Stimulated activated CD4-positive, alpha-beta T cell treated with anti-CD3 and anti-CD28 coated beads, Interleukin-15, amount 100 ng/mL, for 24 hours (primary cell): ENCODE results near the gene ZCCHC14.
"Not testable (repeated sequence)": the region's sequence is repeated elsewhere in the genome, so short reads cannot be mapped to it uniquely, and the experiment has no call there.

ENCODE experiments used
- DNase-seq: peaks from one replicate; pipeline ENCODE4 v3.0.0-alpha.2; 2020

The ZCCHC14 gene

DNA sequence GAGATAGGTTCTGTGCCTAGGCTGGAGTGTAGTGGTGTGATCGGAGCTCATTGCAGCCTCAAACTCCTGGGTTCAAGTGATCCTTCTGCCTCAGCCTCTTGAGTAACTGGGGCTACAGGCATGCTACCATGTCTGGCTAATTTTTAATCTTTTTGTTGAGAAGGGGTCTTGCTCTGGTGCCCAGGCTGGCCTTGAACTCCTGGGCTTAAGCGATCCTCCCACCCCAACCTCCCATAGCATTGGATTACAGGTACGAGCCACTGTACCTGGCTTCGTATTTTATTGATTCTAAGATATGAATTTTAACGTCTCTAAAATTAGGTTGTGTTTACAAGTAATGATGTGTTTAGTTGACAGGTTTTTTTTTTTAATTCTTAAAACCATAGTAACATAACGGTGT, 30.8 kb upstream of the ZCCHC14 start:
- DNase-seq: not testable (repeated sequence)

DNA sequence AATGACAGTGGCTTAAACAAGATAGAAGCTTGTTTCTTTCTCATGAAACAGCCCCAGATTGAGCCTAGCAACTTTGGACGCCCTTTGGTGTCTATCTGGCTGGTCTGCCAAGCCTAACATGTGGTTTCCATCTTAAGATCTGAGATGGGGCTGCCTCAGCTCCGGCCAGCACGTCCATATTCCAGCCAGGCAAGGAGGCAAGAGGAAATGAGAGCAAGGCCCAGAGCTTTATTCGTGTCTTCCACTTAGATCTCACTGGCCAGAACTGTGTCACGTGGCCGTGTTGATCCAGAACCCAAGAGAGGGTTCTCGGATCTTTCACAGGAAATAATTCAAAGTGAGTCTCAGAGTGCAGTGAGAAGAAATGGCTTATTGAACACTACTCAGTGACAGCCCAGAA, 28.9 kb upstream of the ZCCHC14 start:
- not testable (repeated sequence) for DNase-seq

DNA sequence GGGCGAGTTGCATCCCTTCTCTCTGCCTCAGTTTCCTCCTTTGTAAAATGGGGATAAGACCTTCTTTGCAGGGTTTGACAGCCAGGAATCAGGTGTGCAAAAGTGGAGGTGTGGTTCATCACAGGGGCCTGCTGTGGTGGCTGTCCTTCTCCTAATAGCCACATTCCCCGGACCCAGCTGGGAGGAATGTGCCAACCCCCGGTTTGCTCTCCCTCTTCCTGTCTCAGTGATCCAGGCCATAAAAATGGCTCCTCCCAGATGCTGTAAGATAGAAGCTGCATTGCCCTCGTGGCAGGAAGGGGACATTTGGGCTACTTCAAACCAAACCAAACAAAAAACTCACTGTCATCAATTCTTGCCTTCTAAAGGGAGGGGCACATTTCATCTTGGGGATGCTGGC, 26.3 kb upstream of the ZCCHC14 start:
- DNase-seq: not testable (repeated sequence)

DNA sequence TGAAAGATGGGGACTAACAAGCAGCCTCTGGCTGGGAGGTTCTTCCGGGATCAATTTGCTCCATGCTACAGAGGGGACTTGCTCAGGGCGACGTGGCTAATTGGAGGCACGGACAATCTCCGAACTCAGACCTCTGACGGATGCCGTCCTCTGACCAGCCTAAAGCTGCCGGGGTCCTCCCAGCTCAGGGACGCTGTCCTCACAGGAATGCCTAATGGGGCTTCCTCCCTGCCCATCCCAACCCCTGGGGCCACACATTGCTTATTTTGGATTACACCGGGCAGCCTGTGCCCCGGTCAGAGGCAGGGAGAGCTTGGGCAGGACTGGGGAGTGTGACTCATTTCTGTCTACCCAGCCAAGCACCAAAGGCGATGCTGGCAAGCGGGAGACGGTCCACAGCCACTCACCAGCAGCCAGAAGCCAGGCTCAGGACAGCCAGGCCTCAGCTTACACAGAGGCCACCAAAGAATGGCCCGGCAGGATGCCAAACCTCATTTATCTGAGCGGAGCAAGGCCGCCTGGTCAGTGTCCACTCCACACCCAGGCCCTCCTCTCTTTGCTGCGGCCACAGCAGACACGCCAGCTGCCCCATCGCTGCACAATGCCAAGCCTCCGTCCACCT, 25.7 kb upstream of the ZCCHC14 start:
- DNase-seq: not testable (repeated sequence)

DNA sequence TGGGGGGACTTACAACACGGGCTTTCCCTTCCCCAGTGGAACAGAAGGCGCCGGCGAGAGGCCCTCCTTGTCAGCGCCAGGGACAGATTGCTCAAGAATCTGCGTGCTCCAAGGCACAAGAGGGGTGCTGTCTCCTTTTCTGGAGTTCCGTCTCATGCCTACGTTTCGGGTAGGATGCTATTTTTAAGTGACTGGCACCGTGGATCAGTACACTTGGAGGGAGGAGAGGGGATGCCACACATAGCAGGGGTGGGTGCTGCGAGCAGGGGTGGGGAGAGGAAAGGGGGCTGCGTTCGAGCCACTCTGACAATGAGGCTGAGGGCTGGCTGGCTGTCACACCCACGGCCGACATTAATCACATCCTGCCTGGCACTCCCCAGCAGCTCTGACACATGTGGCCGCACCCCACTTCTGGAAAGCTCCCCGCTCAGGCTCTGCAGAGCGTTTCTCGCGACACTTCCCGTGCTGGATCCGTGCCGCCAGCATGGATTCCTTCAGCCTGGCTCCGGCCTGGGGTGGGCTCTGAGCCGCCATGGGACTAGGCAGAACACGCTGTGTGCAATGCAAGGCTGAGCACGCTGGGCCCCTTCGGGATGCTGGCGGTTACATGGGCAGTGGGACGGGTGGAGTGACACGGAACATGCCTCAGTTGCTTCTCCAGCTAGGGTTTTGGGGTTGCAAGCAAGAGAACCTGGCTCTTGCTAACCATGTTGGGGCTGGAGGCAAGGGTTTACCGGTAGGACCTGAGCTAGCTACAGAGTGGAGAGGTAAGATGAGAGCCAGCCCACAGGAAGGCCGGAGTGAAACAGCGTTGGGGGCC, 25.0 kb upstream of the ZCCHC14 start:
- DNase-seq: peak; percentile 11

DNA sequence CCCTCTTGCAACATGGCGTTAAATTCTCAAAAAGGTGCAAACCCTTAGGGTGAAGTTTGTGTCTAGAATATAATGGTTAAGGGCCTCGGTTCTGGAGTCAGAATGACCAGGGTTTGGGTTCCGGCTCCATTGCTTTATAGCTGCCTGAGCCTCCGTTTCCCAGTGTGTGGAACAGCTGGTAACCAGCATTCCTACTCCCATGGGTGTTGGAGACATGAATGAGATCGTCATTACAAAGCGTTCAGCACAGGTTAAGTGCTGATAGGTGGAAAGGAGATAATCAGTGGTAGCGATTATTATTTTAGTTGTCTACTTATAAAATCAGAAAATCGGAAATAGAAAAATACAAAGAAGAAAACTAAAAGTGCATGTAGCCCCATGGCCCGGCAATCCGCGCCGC, 23.5 kb upstream of the ZCCHC14 start:
- DNase-seq: no peak

DNA sequence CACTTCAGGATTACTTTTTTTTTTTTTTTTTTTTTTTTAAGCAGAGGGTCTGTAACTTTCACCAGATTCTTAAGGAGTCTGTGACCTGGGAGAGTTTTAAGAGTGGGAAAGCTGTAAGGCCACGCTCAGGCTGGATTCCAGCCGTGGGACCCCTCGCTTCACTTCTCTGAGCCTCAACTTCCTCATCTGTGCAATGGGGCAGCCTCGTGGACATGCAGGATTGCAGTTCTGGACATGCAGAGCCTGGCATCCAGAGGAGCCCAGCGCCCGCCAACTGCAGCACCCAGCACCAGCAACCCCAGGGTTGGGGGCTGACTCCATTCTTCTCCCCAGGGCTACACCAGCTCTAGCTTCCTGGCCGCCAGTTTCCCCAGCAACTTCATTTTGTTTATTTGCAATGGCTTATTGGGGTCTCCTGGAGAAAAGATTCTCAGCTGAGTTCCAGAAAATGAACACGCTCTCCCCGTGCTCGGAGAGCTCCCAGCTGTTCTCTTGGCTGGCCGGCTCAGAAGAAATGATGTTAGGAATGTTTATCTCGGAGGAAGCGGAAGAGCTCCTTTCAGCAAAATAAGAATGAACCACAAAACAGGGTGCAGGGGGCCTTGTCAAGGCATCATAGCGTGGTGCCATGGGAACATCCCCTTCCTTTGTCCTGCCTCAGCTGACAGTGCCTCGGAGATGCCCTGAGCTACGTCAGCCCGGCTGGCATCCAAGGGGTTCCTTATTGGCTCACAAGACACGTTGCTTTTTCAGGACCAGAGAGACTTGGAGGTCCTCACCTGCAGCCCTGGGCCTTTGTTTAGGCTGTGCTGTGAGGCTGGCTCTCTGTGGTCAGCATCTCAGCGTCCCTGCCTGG, 22.9 kb upstream of the ZCCHC14 start:
- no peak for DNase-seq

DNA sequence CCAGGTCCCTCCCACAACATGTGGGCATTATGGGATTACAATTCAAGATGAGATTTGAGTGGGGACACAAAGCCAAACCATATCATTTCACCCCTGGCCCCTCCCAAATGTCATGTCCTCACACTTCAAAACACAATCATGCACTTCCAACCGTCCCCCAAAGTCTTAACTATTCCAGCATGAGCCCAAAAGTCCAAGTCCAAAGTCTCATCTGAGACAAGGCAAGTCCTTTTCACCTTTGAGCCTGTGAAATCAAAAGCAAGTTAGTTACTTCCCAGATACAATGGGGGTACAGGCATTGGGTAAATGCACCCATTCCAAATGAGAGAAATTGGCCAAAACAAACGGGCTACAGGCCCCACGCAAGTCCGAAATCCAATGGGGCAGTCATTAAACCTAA, 17.0 kb upstream of the ZCCHC14 start:
- DNase-seq: not testable (repeated sequence)

DNA sequence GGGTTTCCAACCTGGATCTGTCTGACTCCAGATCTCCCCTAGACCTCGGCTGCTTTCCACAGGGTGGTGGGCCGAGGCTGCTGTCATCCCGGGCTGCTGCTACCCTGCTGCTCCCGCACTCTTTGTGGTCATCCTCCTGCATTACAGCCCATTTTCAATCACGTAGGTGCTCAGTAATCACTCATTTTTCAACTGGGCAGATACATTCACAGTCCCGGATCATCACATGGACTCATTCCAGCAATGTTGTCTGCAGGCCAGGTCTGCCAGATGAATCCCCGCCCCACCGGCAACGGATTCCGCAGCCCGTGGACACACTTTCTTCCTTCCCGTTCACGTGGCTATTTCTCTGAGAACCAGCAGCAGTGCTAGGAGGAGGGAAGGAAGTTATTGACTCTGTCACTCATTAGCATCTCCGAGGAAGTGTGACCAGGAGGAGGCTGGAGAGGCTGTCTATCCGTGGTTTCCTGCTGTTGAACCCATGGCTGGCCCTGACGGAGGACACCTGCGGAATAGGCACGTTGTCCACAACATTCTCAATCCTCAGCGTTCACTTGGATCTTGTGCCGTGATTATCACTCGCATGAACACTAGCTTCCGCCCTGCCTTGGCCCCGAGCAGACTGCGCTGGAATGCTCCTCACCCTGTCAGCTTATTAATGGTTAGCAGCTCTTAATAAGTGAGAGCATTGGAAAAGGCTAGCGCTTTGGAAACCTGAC, 14.7 kb upstream of the ZCCHC14 start:
- no peak for DNase-seq

DNA sequence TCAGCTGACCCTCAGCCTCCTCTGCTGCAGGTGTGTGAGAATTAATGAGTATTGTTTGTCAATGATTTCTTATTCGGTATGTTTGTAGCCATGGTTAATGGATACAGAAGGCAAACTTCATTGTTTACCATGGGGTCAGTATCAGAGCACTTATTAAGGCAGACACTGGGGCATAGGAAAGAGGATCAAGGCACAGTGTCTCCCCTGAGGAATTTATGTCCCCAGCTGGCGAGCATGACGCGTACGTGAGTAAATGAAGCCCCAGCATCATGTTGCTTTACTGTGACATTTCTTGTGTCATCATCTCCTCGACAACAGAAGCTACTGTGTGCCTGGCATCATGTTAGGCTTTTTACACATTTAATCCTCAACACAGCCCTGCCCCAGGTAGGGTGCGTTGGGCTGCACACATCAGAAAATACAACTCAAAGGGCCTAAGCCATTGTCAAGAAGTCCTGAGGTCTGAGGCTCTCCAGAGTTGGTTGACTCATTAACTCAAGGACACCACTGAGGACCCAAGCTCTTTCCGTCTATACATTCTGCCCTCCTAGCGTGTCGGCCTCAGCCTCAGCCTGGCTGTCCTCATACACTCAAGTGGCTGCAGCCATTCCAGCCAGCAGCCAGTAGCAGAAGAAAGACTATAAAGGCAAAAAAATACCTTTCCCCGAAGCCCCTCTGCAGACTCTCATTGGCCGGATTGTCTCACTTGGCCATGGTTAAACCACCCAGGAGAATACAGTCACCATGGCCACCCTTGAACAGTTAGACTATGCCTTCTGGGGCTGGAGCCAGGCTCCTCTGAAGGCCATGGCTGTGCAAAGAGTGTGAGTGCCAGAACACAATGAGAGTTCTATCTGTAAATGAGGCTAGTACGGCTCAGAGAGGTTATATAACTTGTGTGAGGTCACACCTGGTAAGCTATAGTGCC, 13.9 kb upstream of the ZCCHC14 start:
- DNase-seq: no peak

DNA sequence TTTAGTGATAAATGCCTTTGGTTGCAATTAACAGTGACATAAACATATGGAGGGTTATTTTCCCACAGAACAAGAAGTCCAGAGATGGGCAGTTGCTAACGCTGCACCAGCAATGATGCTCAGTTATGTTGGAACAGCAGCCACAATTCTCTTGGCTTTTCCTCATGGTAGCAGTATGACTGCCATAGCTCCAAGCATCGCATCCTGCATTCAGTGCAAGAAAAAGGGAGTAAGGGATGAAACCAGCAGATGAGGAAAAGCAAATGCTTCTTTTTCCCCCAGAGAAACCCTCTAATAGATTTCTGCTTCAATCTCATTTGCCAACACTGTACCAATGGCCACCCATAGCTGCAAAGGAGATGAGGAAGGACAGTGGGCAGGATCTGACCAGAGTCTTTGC, 13.0 kb upstream of the ZCCHC14 start:
- DNase-seq: no peak

DNA sequence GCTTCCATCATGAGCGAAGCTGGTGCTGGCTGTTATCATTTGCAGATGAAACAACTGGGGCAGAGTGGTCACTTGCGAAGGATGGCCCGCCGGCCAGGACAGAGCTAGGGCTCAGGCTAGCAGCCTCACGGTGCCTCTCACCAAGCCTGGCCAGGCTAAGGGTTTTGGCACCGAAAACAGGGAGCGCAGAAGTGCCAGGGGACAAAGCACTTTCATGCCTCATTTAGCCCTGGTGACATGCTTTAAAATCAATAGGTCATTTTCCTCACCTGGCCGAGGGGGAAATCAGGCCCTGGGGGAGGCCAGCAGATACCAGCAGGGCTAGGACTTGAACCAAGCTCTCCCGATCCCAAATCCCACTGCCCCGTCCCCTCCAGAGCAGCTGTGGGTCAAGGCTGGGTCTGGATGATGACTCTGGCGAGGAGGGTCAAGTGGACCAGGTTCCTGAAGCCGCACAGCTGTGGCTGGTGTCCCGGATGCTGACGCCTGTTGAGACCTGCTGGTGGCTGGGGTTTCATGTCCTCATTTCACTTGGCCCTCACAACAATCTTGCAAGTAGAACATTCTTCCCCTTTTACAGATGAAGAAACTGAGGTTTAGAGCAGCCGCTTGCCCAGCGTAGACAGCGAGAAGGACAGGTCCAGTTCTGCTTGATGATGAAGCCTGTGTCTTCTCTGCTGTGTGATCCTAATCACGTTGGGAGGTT, 10.6 kb upstream of the ZCCHC14 start:
- not testable (repeated sequence) for DNase-seq

DNA sequence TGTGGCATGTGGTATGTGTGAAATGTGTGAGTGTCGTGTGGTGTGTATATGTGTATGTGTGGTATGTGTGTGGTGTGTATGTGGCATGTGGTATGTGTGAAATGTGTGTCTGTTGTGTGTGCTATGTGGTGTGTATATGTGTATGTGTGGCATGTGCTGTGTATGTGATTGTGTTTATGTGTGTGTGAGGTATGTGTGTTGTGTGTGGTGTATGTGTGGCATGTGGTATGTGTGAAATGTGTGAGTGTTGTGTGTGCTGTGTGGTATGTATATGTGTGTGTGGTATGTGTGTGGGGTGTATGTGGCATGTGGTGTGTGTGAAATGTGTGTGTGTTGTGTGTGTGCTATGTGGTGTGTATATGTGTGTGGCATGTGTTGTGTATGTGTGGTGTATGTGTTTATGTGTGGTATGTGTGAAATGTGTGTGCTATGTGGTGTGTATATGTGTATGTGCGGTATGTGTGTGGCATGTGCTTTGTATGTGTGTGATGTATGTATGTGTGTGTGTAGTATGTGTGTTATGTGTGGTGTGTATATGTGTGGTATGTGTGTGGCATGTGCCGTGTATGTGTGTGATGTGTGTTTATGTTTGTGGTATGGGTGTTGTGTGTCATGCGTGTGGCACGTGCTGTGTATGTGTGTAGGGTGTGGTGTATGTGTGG, 9.6 kb upstream of the ZCCHC14 start:
- DNase-seq: no peak

DNA sequence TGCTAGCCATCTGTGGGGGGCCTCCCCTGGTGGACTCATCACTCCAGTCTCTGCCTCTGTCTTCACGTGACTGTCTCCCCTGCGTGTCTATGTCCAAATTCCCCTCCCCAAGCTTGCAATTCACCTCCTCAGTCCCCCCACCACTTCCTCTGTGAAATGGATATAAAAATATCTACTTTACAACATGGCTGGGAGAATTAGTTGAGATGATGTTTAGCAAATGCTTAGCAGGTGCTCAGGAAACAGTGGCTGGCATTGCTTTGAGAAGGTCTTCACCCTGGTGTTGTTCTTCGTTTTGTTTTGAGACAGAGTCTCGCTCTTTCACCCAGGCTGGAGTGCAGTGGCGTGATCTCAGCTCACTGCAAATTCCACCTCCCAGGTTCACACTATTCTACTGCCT, 8.3 kb upstream of the ZCCHC14 start:
- no peak for DNase-seq

DNA sequence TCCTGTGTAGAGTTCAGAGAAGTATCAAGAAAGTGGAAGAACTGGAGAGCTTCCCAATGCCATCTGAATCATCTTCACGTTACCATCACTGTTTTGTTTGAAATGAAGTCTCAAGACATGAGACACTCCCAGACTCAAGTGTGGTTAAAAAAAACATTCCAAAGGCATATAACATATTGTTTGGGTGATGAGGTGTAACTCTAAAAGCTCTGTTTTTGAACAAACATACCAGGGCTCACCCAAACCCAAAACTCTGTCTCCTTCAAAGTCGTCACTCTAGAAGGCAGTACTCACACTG, 6.3 kb upstream of the ZCCHC14 start:
- DNase-seq: no peak

DNA sequence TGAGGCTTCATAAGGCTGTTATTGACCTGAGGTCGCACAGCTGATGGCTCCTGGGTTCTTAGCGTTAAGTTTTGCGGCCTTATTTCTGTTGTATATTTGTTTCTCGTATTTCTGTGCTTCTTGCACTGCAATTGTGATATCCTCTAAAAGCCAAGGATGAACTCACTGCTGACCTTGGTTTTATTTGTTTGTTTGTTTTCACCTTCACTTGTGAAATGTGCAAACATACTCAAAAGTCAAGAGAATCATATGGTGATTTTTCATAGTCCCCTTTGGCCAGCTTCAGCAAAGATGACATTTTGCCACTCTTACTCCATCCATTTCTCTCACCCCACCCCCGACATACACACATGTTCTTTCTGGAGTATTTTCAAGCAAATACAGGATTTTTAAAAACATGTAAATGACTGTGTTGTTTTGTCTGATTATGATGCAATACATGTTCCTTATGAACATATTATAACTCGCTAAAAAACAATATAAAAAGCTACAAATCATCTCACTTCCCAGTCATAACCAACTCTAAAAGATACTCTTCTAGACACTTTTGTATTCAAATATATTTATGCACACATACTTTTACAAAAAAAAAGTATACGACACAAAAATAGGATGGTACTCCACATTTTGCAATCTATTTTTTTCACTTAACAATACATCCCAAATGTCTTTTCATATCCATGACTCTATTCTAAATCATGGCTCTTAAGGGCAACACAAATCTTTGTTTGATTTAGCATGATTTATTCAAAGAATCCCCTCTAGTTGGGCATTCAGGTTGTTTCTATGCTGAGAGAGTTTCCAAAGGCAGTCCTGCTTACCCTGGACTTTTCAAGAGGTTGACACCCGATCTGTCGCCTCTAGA, 5.7 kb upstream of the ZCCHC14 start:
- DNase-seq: no peak

DNA sequence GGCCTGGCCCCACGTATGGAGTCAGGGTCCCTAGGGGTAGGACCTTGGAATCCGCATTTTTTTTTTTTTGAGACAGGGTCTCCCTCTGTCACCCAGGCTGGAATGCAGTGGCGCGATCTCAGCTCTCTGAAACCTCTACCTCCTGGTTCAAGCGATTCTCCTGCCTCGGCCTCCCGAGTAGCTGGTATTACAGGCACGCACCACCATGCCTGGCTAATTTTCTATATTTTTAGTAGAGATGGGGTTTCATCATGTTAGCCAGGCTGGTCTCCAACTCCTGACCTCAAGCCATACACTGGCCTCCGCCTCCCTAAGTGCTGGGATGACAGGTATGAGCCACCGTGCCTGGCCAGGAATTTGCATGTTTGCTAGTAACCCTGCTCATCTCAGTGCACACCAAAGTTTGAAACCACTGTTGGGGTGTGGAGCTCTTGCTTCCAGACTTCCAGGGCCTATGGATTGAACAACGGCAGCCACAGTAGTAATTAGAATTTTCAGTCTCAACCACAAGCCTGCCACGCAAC, 5.0 kb upstream of the ZCCHC14 start:
- DNase-seq: not testable (repeated sequence)

DNA sequence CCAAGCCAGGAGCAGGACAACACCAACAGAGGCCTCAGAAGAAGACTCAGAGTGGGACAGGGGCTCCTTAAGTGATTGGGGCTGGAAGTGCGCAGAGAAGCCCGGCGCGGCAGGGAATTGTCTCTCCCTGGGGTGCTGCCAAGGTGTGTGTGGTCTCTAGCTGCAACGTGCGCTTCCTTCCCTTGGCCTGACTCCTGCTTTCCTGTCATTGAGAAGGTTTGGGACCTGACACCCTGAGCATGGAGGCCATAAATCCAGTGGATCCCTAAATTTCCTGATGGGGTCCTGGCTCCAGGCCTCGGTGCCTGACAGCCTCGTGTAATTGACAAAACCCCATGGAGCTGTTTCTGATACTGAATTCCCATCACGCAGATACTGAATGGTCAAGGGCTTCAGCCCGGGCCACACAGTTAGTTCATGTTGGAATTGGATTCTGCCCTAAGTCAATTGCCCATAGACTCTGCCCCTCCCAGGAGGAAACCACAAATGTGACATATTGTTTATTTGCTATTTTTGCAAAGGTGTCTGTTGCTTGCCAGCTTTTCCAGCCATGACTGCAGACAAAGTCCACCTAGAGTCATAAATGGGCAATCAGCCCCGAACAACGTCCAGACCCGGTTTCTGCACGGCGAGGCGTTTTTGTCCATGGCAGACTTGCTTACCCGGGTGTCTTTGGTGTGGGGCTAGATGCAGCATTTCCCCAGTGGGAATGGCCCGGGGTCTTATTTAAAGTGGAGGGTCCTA, 4.4 kb upstream of the ZCCHC14 start:
- not testable (repeated sequence) for DNase-seq

DNA sequence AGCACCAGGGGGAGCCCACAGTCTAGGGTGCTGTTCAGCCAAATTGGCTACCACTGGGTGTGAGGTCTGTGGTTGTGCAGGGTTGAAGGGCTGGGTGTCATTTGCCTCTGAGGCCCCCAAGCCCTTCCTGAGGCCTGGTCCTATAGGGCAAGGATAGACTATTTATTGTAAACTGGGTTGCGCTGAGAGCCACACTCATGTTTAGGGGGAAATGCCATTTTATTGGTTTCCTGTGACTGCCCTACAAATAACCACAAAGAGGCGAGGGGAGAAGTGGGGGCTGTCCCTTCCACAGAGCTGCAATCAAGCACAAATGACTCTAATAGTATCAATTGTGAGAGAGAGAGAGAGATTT, 3.6 kb upstream of the ZCCHC14 start:
- peak; percentile 34 for DNase-seq
